Adipose tissue (tissue), 3 donors: ENCODE data around the gene NCOA5. TPM values are rescaled to one million over a fixed set of nuclear protein-coding genes. Genes with fewer than 3 reads are reported as not detected.

ENCODE experiments used
- H3K27ac ChIP-seq: one replicate; pipeline ENCODE4 v1.5.1; 2013; ENCODE audit warnings: low read depth, low read length
- WGBS, 3 donors: extraction: QIAGEN DNeasy Blood & Tissue Kit; methylation state at CpG; one replicate each; pipeline ENCODE4 v1.1.7; 2013; 5-methylcytosine and 5-hydroxymethylcytosine counted together
- polyA plus RNA-seq, 3 donors: library from polyadenylated mRNA; stranded (reverse); fragments of 200-250 nt; gene quantifications; one replicate each; pipeline ENCODE4 v1.2.3, GENCODE V29; 2013
- donor health status: healthy with polysubstance abuse.
- donor health status: Bipolar disorder and iron deficiency.
- donor health status: healthy.

Gene NCOA5
- polyA plus RNA-seq, 3 donors = 9.4 to 14.3 (median 14.1) TPM

- H3K27ac ChIP-seq = no peak overlapping the region
- WGBS, 3 donors = 38 to 58% (median 58%) methylated on average over 1 of the region's 1 CpG
These were observed 34.5 kb downstream of the NCOA5 start for GRCh38 chr20:46055269-46055668.

GRCh38 chr20:46054606-46055005 lies 35.2 kb downstream of the NCOA5 start:
- WGBS, 3 donors = 43 to 56% (median 54%) methylated on average over 6 of the region's 6 CpGs
- no peak overlapping the region for H3K27ac ChIP-seq

- WGBS, 3 donors = 85 to 90% (median 87%) methylated on average over 7 to 8 of the region's 8 CpGs
These were observed 36.3 kb downstream of the NCOA5 start for GRCh38 chr20:46053416-46053815.

GRCh38 chr20:46051556-46052308 lies 38.0 kb downstream of the NCOA5 start:
- no peak overlapping the region for H3K27ac ChIP-seq
- WGBS, 3 donors = 61 to 67% (median 62%) methylated on average over 17 to 19 of the region's 19 CpGs

More at GRCh38 chr20:46053416-46053815, 36.3 kb downstream of the NCOA5 start:
- H3K27ac ChIP-seq = no peak overlapping the region

- H3K27ac ChIP-seq = no peak overlapping the region
These were observed 38.9 kb downstream of the NCOA5 start for GRCh38 chr20:46050885-46051284.

GRCh38 chr20:46050444-46050843 lies 39.3 kb downstream of the NCOA5 start:
- no peak overlapping the region for H3K27ac ChIP-seq
- WGBS, 3 donors = 51 to 67% (median 63%) methylated on average over 10 of the region's 10 CpGs

- no peak overlapping the region for H3K27ac ChIP-seq
These were observed 39.9 kb downstream of the NCOA5 start for GRCh38 chr20:46049815-46050214.

GRCh38 chr20:46049190-46049589 lies 40.6 kb downstream of the NCOA5 start:
- 85 to 91% (median 87%) methylated on average over 4 of the region's 4 CpGs for WGBS, 3 donors

GRCh38 chr20:46047821-46048220 lies 41.9 kb downstream of the NCOA5 start:
- 69 to 78% (median 75%) methylated on average over 7 to 8 of the region's 8 CpGs for WGBS, 3 donors
- no peak overlapping the region for H3K27ac ChIP-seq

More at GRCh38 chr20:46049190-46049589, 40.6 kb downstream of the NCOA5 start:
- H3K27ac ChIP-seq = no peak overlapping the region

GRCh38 chr20:46046588-46047310 lies 43.0 kb downstream of the NCOA5 start:
- no peak overlapping the region for H3K27ac ChIP-seq
- WGBS, 3 donors = 72 to 83% (median 82%) methylated on average over 8 of the region's 8 CpGs

GRCh38 chr20:46044896-46045295 lies 44.9 kb downstream of the NCOA5 start:
- WGBS, 3 donors = 52 to 81% (median 64%) methylated on average over 6 of the region's 6 CpGs
- H3K27ac ChIP-seq = no peak overlapping the region

GRCh38 chr20:46043556-46043955 lies 46.2 kb downstream of the NCOA5 start:
- H3K27ac ChIP-seq = no peak overlapping the region
- WGBS, 3 donors = 41 to 53% (median 42%) methylated on average over 7 of the region's 7 CpGs

GRCh38 chr20:46040902-46041535 lies 48.7 kb downstream of the NCOA5 start:
- 27 to 28% (median 28%) methylated on average over 18 of the region's 18 CpGs for WGBS, 3 donors

GRCh38 chr20:46037036-46037435 lies 52.7 kb downstream of the NCOA5 start:
- H3K27ac ChIP-seq = no peak overlapping the region
- WGBS, 3 donors = 58 to 76% (median 59%) methylated on average over 5 of the region's 5 CpGs

More at GRCh38 chr20:46040902-46041535, 48.7 kb downstream of the NCOA5 start:
- no peak overlapping the region for H3K27ac ChIP-seq

- no peak overlapping the region for H3K27ac ChIP-seq
- 80 to 85% (median 85%) methylated on average over 8 of the region's 8 CpGs for WGBS, 3 donors
These were observed 53.4 kb downstream of the NCOA5 start for GRCh38 chr20:46036370-46036769.

- WGBS, 3 donors = 69 to 84% (median 80%) methylated on average over 6 of the region's 6 CpGs
- no peak overlapping the region for H3K27ac ChIP-seq
These were observed 54.0 kb downstream of the NCOA5 start for GRCh38 chr20:46035713-46036112.

GRCh38 chr20:46035253-46035652 lies 54.5 kb downstream of the NCOA5 start:
- 59 to 66% (median 63%) methylated on average over 5 of the region's 5 CpGs for WGBS, 3 donors
- no peak overlapping the region for H3K27ac ChIP-seq

GRCh38 chr20:46034039-46034438 lies 55.7 kb downstream of the NCOA5 start:
- H3K27ac ChIP-seq = no peak overlapping the region
- 72 to 78% (median 77%) methylated on average over 3 of the region's 3 CpGs for WGBS, 3 donors

GRCh38 chr20:46031701-46032254 lies 58.0 kb downstream of the NCOA5 start:
- WGBS, 3 donors = 0 to 2% (median 1%) methylated on average over 48 to 55 of the region's 55 CpGs
- H3K27ac ChIP-seq = no peak overlapping the region
